NCI-H345 treated with DMSO at 0.1 percent for 48 hours (cell line): ENCODE measurements around the gene NUBPL.
"Not testable (repeated sequence)": the region's sequence is repeated elsewhere in the genome, so short reads cannot be mapped to it uniquely, and the experiment has no call there.

Source experiments
- DNase-seq: peaks from one replicate; lab custom pipeline; 2025; ENCODE audit not compliant: unreplicated experiment; lab: John Stamatoyannopoulos, UW

NUBPL gene

DNA sequence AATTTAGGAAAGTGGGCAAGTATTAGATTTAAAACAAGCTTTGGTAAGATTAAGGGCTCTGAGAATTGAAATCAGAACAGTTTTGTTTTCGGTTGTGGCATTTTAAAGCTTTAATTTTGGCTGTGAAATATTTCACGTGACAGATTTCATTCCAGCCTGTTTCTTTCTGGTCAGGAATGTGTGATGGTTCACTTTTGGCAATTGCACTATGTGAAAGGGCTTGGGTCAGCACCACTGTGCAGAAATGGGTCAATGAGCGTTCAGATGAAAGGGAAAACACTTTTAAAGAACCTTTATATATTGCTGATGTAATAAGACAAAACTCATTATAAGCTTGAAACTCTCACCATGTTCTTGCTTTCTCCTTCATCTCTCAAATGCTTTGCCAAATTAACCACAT, 17.1 kb downstream of the NUBPL start:
- no peak for DNase-seq

DNA sequence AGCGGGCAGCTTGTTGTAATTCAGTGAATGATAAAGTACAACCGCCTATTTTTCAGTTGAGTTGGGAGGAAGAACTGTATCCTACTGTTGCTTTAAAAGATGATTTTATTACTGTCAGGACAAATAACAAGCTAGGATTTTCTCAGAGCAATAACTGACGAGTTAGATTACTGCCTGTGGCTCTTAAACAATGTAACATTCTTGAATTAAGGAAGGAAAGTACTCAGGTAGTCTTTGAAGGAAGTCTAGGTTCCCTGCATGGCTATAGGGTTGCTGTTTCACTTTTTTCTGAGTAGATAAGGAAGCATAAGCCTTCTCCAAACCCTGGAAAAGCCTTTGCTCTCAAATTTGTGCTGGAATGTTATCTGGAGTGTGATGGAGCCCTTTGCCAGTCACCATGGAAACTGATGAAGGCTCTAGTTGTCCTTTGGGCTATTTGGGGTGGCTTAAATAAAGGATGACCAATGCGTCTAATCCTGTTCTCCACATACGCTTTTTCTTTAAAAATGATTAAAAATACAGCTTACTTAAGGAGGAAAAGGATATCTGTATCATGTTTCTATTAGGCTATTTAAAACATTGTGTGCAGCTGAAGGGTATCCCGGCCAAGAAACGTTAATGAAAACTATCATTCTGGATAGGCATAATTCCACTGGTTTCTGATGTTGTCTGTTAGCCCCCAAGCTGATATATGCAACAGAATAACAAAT, 17.7 kb downstream of the NUBPL start:
- DNase-seq: no peak

DNA sequence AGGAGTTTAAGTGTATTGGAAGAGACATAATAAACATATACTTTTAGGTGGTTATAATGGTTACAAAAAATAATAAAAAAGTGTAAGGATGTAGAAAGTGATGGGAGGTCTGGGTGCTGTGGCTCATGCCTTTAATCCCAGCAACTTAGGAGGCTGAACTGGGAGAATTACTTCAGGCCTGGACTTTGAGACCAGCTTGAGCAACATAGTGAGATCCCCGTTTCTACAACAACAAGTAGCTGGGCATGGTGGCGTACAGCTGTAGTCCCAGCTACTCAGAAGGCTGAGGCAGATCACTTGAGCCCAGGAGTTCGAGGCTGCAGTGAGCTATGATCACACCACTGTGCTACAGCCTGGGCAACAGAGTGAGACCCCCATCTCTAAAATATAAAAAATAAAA, 19.0 kb downstream of the NUBPL start:
- DNase-seq: no peak

DNA sequence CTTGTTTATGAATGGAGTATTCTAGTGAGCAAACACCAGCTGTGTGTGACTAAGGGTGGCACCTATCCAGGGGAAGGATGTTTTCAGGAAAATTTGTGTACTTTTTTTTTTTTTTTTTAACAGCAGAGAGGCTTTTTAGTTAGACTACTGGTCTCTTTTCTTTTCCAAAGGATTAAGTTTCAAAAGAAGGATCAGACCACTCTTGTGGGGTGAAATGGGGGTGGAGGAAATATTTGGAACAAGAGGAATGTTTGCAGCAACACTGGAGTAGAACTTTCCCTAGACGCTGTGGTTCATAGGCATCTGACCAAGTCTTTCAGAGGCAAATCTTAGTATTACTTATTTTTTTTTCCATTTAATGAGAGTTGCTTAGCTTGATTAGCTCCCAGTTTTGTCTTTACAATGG, 21.1 kb downstream of the NUBPL start:
- no peak for DNase-seq

DNA sequence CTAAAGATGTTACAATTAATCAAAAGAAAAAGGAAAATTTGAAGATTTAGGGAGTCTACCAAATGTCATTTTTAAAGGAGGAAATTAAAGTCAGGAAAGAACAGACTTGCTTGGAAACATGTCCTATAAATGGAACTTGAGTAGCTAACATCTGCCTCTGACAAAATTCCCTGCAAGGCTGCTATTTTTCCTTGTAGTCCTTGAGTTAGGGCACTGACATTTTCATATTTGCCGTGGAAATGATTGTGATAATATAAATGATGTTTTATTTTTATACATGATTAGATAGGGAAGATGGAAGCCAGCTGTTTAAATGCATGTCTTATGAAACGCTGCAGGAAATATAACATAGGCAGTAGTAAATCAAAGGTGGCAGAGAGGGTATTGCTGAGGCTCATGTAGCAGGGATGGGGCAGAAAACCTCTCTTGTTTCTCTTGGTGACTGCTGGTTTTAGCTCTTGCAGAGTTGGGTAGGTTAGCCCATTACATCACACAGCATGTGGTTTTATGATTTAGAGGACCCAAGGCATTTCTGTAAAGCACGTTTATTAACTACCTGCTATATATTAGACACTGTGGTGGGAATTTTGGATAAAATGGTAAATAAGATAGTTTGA, 21.7 kb downstream of the NUBPL start:
- DNase-seq: no peak

DNA sequence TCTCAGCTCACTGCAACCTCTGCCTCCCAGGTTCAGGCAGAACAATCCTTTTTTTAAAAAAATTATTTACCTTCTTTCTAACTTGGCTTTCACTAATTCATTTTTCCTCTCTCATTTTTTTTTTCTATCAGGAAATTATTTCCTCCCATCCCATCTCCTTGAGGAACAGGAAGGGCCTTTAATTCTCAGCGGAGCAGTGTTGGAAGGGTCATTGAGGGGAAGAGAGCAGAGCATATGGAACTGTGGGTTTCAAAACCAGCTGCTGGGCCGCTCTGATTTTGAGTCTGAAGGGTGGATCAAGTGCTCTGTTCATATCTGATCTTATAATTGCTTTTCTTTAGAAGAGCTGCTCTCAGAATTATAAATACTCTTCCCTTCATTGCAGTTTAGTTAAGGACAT, 29.0 kb downstream of the NUBPL start:
- no peak for DNase-seq

DNA sequence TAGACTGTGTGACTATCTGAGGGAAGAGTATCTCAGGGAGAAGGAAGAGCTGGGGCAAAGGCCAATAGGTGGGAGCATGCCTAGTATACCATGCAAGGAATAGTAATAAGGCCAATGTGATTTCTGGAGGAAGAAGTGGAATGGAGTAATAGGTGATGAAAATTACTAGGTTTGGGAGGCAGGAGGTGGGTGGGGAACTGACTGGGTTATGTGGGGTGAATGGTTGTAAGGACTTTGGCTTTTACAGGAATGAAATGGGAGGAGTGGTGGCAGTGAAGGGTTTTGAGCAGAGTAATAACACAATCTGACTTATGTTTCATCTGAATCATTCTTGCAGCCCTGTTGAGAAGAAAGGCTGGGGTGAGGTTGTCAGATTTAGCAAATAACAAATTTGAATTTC, 30.9 kb downstream of the NUBPL start:
- no peak for DNase-seq

DNA sequence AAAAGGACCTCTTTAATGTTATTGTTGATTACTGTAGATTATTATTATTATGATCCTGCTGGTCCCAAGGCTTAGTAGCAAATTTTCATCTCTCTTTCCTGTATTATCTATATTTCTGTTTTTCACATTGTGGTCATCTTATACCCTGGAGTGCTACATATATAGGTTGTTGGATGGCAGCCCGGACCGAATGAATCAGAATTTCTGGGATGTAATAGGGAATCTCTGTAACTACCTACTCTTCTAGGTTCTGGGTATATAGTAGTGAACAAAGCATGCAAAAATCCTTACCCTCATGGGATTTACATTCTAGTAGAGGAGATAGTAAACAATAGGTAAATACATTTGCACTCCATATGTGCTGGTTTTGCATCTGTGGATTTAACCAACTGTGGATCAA, 31.4 kb downstream of the NUBPL start:
- DNase-seq: no peak

DNA sequence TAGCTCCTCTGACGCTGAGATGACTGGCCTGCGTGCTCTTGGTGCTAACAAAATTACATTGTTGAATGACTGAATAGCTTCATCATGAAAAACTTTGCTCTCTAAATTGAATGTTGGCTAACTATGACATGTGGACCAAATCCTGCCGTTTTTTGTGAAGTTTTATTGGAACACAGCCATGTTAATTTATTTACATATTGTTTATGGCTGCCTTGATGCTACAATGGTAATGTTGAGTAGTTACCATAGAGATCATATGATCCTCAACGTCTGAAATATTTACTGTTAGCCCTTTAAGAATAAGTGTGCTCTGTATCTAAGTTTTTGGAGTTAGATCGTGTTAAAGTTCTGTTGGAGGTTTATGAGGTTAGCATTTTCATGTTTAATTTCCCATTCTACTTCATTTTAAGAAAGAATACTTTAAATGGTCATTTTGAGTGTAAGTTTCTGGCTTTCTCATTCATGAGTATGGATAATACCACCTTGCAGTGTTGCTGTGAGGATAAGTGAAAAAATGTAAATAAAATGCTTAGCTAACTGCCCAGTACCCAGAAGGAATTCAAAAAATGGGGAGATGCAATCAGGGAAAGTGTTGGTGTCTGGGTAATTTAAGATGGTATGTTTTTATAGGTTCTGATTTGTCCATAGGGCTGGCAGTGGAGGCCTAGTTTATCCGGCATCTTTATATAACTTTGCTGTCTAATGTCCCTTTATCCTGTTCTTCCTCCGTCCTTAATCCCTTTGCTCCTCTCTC, 35.3 kb downstream of the NUBPL start:
- DNase-seq: no peak

DNA sequence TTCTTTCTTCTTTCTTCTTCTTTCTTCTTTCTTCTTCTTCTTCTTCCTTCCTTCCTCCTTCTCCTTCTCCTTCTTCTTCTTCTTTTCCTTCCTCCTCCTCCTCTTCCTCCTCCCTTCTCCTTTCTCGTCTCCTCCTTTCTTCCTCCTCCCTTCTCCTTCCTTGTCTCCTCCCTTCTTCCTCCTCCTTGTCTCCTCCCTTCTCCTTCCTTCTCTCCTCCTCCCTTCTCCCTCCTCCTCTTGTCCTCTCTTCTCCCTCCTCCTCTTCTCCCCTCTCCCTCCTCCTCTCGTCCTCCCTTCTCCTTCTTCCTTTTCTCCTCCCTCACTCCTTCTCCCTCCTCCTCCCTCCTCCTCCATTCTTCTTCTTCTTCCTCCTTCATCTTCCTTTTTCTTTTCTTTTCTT, 44.5 kb downstream of the NUBPL start:
- DNase-seq: no peak

DNA sequence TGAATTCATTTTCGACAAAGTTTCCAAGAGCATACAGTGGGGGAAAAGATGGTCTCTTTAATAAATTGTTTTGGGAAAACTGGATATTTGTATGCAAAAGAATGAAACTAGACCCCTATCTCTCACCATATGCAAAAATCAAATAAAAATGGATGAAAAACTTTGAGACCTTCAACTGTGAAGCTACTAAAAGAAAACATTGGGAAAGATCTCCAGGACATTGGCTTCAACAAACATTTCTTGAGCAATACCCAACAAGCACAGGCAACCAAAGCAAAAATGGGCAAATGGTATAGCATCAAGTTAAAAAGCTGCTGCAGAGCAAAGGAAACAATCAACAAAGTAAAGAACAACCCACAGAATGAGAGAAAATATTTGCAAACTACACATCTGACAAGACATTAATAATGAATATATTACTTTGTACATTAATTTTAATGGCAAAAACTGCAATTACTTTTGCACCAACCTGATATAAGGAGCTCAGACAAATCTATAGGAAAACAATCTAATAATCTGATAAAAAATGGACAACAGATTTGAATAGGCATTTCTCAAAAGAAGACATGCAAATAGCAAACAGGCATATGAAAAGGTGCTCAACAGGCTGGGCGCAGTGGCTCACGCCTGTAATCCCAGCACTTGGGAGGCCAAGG, 50.7 kb downstream of the NUBPL start:
- no peak for DNase-seq

DNA sequence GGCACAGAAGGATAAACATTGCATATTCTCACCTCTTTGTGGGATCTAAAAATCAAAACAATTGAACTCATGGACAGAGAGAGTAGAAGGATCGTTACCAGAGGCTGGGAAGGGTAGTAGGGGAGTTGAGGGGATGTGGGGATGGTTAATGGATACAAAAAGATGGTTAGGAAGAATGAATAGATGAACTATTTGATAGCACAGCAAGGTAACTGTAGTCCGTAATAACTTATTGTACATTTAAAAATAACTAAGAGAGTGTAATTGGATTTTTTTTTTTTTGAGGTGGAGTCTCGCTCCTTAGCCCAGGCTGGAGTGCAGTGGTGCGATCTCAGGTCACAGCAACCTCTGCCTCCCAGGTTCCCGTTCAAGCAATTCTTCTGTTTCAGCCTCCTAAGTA, 52.0 kb downstream of the NUBPL start:
- DNase-seq: no peak

DNA sequence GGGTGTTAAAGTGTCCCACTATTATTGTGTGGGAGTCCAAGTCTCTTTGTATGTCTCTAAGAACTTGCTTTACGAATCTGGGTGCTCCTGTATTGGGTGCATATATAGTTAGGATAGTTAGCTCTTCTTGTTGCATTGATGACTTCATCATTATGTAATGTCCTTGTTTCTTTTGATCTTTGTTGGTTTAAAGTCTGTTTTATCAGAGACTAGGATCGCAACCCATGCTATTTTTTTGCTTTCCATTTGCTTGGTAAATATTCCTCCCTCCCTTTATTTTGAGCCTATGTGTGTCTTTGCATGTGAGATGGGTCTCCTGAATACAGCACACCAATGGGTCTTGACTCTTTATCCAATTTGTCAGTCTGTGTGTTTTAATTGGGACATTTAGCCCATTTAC, 57.7 kb downstream of the NUBPL start:
- DNase-seq: not testable (repeated sequence)

DNA sequence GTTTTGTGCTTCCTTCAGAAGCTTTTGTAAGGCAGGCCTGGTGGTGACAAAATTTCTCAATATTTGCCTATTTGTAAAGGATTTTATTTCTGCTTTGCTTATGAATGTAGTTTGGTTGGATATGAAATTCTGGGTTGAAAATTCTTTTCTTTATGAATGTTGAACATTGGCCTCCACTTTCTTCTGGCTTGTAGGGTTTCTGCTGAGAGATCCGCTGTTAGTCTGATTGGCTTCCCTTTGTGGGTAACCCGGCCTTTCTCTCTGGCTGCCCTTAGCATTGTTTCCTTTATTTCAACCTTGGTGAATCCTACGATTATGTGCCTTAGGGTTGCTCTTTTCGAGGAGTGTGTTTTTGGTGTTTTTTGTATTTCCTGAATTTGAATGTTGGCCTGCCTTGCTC, 58.2 kb downstream of the NUBPL start:
- no peak for DNase-seq

DNA sequence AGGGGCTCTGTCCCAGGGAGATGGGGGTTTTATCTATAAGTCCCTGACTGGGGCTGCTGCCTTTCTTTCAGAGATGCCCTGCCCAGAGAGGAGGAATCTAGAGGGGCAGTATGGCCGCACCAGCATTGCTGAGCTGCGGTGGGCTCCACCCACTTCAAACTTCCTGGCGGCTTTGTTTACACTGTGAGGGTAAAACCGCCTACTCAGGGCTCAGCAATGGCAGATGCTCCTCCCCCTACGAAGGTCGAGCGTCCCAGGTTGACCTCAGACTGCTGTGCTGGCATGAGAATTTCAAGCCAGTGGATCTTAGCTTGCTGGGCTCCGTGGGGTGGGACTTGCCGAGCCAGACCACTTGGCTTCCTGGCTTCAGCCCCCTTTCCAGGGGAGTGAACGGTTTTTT, 59.7 kb downstream of the NUBPL start:
- not testable (repeated sequence) for DNase-seq

DNA sequence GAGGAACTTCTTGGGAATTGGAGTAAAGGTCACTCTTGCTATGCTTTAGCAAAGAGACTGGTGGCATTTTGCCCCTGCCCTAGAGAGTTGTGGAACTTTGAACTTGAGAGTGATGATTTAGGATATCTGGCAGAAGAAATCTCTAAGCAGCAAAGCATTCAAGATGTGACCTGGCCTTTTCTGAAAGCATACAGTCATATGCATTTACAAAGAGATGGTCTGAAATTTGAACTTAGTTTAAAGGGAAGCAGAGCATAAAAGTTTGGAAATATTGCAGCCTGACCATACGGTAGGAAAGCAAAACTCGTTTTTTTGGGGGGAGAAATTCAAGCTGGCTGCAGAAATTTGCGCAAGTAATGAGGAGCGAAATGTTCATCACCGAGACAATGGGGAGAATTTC, 60.9 kb downstream of the NUBPL start:
- no peak for DNase-seq

DNA sequence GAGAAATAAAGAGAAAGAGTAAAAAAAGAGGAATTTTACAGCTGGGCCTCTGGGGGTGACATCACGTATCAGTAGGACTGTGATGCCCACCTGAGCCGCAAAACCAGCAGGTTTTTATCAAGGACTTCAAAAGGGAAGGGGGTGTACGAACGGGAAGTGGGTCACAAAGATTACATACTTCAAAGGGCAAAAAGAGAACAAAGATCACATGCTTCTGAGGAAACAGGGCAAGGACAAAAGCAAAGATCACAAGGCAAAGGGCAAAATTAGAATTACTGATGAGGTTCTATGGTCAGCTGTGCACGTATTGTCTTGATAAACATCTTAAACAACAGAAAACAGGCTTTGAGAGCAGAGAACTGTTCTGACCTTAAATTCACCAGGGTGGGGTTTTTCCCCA, 91.7 kb downstream of the NUBPL start:
- not testable (repeated sequence) for DNase-seq

DNA sequence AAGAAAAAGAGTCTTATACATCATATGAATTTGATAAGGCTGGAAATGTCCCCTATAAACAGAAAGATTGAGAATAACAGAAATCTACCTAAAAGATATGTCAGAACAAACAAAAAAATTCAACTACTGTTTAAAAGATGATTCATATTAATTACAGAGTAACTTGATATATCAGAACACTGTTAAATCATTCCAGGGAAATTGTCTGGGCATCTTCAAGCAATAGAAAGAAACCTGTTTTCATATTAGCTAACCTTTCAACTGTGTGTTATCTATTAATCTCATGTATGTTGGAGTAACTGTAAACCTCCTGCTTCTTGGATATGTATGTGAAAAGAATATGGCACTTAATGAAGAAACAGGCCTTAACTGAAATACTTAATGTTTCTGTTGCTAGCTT, 96.7 kb downstream of the NUBPL start:
- no peak for DNase-seq

DNA sequence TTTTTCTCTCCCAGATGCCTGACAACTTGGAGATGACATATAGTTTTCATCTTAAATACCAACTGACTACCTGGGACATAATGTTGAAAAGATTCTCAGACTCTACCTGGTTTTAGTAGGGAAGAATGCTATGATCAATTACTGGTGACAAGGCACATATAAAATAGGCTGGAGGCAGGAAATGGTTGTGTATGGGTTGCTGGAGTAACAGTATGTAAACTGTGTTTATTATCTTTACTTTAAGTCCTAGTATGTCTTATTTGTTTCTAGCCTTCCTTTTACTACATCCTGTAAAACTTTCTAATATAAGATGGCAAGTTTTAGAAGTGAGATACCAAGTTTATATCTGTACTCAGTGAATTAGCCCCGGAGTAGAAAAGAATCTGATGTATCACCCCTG, 98.1 kb downstream of the NUBPL start:
- no peak for DNase-seq

DNA sequence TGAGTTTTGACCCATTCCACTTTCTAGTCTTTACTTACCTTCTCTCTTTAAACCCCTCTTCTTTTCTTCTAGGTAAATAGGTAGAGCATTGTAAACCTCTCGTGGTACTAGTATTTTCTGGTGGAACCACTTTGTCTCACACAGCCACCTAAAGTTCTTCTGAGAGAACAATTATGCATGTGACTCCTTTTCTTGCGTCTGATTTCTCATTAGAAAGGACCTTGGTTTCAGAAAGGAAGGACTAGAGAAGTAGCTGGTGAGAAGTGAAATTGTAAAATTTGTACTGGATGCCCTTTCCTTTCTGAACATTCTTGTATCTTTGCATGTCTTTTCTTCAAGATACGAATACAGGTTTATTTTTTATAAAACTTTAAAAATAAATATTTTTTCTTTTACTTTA, 99.0 kb downstream of the NUBPL start:
- DNase-seq: no peak

DNA sequence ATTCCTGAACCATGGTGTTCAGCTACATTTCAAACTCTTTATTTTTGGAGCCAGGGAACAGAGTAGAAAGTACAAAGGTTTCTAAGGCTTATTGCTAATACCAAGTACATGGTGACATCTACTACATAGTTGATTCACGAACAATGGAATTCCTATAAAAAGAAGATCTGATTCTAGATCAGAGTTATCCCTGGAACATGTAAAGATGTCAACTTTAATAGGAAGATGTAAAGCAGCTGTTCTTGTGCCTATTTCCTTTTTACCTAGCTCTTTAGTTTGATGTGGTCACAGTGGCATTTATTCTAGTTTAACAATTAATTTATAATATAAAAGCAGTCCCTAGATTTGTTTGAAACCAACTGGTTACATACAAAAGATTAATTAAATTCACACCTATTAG, 99.5 kb downstream of the NUBPL start:
- no peak for DNase-seq

DNA sequence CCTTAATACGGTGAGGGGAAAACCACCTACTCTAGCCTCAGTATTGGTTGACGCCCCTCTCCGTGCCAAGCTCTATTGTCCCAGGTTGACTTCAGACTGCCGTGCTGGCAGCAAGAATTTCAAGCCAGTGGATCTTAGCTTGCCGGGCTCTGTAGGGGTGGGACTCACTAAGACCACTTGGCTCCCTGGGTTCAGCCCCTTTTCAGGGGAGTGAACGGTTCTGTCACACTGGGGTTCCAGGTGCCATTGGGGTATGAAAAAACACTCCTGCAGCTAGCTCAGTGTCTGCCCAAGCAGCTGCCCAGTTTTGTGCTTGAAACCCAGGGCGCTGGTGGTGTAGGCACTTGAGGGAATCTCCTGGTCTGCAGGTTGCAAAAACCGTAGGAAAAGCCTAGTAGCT, 107.1 kb downstream of the NUBPL start:
- DNase-seq: no peak
